TTC549 (cell line): ENCODE measurements around the gene CA11.
A peak's percentile ranks its signal among the peaks of the same experiment; 100 is the strongest.

Experiments used
- FAIRE-seq: peaks from 2 replicates; lab custom pipeline; 2012; peaks lifted over from hg19 to GRCh38; lab: Jason Lieb, UNC

The CA11 gene

DNA sequence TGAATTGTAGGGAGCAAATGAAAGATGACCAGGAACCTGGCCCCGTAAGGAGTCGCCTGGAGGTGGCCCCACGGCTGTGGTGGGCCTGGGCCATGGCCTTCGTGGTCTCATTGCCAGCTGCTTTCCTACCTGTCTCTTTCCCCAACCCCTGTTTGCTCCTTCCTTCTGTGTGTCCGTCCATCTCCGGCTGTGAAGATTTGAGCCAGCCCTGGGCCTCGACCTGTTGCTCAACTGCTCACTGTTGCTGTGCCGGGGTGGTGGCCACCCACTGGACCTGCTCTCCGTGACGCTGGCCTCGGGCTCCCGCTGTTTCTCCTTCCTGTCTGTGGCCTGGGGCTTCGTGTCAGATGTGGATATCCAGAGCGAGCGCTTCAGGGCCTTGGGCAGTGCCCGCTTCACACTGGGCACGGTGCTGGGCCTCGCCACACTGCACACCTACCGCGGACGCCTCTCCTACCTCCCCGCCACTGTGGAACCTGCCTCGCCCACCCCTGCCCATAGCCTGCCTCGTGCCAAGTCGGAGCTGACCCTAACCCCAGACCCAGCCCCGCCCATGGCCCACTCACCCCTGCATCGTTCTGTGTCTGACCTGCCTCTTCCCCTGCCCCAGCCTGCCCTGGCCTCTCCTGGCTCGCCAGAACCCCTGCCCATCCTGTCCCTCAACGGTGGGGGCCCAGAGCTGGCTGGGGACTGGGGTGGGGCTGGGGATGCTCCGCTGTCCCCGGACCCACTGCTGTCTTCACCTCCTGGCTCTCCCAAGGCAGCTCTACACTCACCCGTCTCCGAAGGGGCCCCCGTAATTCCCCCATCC lies 17.3 kb downstream of the CA11 start:
- no peak for FAIRE-seq

GRCh38 chr19:48627865-48628314 lies 18.1 kb downstream of the CA11 start:
- FAIRE-seq, result no peak

DNA sequence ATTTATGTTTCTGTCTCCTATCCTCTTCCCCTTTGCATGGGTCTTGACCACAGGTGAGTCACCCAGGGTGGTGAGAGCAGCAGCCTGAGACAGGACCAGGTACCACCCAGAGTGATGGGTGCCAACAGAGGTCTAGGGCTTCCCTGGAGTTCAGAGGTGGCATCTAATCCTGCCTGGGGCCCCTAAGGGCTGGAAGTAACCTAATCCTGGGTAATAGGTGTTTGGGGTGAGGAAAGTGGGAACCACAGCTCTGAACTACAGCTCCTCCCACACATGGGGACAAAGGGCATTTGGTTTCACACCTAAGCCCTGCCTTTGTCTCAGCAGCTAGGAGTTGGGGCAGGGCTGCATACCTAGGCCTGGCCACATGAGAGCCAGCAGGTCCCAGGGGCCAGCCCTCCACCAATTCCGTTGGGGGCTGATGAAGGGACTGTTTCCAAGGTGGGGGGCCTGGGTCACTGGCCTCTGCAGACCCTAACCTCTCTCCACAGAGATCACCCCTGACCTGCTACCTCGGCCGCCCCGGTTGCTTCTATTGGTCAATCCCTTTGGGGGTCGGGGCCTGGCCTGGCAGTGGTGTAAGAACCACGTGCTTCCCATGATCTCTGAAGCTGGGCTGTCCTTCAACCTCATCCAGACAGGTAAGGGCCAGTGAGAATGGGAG lies 18.7 kb downstream of the CA11 start:
- no peak for FAIRE-seq

DNA sequence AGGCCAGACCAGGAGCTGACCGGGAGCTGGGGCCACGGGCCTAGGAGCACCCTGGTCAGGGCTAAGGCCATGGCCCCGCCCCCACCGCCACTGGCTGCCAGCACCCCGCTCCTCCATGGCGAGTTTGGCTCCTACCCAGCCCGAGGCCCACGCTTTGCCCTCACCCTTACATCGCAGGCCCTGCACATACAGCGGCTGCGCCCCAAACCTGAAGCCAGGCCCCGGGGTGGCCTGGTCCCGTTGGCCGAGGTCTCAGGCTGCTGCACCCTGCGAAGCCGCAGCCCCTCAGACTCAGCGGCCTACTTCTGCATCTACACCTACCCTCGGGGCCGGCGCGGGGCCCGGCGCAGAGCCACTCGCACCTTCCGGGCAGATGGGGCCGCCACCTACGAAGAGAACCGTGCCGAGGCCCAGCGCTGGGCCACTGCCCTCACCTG lies 20.1 kb downstream of the CA11 start:
- FAIRE-seq, result no peak

GRCh38 chr19:48624791-48625723 lies 20.9 kb downstream of the CA11 start:
- FAIRE-seq, result no peak

DNA sequence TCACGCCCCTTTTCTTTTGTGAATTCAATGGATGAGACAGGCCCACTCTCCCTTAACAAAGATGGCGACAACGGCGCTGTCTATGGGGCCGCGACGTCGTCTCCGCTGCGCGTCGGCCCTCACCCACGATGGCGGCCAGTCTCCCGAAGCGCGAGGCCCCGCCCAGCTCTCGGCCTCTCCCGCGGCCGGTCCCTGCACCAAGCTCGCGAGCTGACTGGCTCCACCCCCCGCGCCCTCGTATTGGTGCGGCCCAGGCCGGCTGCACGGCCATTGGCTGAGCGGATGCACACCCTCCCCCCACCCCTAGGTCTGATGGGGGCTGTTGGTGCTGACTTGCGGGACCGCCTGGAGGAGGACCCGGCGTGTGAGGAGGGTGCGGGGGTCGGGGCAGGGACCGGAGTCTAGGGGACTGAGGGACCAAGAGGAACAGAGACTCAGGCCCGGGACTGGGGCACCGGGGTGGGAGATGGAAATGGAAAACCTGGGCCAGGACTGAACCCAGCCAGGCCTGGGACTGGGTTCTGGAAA lies 21.9 kb downstream of the CA11 start:
- FAIRE-seq, result peak; percentile 93

DNA sequence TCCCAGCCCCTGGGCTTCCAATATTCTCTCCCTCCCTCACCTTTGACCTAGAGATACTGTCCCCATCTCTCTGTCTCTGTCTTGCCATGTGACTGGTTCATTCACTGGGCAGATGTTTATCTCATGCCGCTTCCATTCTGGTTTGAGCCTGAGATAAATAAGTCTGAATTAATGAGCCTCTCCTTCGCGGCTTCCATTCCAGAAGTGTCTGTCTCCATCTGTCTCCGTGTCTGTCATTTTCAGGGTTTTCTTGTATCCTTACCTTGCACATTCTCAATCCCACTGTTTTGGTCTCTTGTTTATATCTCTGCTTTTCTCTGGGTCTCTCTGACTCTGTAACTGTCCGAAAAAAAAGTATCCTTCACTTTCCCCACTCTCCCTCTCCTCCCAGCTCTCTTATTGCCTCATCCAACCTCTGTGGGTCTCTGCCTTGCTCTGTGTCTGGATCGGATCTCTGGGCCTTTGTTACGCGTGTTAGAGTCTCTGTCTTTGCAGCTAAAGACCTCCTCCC lies 22.4 kb downstream of the CA11 start:
- FAIRE-seq, result no peak

- no peak for FAIRE-seq
Observed at GRCh38 chr19:48619692-48620585, 26.0 kb downstream of the CA11 start.

- peak; percentile 88 for FAIRE-seq
Observed at GRCh38 chr19:48618916-48619691, 26.9 kb downstream of the CA11 start, which contains the start of the genes RPL18 and SPHK2. RPL18 (minus strand) TSS chr19:48619178; CDS start chr19:48619143, 35 bp downstream. SPHK2 (plus strand) TSS chr19:48619506; CDS start chr19:48620515, 1,009 bp downstream.

- no peak for FAIRE-seq
Observed at GRCh38 chr19:48618278-48618915, 27.6 kb downstream of the CA11 start.

DNA sequence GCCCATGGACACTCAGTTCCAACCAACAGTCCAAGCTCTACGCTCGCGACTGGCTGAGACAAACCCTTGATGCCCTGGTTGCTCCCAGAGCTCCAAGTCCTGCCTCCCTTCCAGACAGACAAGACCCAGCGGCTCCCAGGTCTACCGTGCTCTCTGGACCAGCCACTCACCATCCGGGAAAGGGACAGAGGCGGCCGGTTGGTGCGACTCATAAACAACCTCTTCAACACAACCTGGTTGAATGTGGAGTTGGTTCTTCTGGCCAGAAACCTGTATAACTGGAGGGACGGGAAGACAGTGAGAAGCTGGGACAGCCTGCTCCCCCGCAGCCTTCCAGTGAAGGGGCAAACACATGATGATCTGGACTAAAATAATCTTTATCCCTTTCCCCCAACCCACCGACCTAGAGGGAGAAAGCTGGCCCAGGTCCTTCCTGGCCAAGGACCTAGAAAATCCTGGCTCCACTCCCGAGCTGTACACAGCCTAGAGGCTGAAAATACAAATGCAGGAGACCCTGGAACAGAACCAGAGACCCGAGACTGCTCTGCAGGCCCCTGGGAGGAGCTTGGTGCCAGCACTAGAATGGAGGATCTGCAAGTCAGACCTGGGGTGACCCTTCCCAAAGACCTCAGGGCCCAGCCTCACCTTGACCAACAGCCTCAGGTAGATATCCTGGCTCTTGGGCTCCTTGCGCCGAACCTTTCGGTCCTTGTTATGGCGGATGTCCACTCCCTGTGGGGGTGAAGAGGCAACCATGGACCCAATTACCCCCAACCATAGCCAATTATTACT lies 28.6 kb downstream of the CA11 start:
- FAIRE-seq, result no peak

DNA sequence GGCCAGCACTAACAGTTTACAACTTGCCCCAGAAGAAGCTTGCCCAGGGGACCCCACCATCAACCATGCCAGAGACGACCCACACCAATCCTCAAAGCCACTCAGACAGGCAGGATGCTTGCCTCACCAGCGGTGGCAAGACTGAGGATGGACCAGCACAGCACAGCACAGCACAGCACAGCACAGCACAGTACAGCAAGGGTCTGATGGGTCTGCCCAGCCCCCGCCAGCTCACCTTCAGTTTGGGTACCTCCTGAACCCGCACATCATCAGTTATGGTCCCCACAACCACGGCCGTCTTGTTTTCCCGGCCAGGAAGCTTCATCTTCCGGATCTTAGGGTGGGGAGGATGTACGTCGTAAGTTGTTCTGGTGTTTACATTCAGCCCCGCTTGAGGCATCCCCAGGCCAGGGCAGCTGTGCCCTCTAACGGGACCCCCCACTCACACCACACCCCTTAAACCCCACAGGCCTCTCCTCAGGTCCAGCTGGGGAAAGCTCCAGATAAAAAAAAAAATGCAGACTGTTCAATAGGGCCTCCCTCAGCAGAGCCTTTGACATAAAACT lies 29.4 kb downstream of the CA11 start:
- no peak for FAIRE-seq

DNA sequence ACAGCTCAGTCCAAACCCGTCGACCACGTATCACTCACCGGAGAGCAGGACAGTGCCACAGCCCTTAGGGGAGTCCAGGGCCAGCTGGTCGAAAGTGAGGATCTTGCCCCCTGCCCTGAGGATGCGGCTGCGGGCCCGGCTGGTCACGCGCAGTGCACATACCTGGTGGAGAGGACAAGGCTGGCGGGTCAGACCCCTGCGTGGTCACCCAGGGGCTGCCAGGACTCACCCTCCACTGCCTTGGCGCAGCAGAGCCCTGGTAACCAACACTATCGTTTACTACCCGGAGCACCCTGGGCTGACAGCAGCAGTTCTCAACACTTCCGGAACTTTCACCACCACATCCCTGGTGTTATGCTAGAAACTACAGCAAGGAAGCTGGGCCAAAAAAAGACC lies 29.9 kb downstream of the CA11 start:
- no peak for FAIRE-seq

DNA sequence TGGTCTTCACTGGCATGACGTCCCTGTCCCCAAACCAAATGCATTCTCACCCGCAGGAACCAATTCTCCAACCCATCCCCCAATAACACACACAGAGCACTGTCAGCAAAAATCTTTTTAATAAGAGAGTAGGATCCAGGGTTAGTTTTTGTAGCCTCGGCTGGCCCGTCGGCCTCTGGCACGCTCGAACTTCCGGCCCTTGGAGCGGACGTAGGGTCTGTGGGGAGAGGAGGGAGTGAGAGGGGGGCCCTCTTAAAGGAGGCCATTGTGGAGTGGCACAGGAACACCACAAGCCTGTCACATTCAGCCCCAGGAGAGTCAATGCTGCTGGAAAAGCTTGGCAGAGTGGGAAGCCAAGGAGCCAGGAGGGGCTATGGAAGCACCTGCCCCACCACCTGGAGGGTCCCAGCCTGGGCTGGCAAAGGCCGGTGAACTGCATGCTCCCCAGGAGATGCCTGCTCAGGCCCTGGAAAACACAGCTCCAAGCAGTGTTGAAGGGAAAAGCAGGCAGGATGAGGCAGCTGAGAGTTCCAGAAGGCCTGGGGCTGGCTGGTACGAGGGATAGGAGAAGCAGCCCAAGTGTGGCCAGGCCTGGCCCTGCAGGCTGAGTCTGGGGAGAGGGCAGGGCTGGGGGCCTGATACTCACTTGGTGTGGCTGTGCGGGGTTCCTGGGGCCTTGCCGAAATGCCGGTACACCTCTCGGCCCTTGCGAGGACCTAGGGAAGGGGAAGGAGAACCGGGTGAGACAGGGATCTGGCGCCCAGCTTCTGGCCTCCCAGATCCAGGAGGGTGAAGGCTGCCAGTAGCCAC lies 30.6 kb downstream of the CA11 start:
- no peak for FAIRE-seq

GRCh38 chr19:48614436-48615230 lies 31.4 kb downstream of the CA11 start, which contains the start of gene FAM83E:
FAM83E (minus strand) TSS chr19:48615076; CDS start chr19:48613372, 1,704 bp downstream.
- no peak for FAIRE-seq

DNA sequence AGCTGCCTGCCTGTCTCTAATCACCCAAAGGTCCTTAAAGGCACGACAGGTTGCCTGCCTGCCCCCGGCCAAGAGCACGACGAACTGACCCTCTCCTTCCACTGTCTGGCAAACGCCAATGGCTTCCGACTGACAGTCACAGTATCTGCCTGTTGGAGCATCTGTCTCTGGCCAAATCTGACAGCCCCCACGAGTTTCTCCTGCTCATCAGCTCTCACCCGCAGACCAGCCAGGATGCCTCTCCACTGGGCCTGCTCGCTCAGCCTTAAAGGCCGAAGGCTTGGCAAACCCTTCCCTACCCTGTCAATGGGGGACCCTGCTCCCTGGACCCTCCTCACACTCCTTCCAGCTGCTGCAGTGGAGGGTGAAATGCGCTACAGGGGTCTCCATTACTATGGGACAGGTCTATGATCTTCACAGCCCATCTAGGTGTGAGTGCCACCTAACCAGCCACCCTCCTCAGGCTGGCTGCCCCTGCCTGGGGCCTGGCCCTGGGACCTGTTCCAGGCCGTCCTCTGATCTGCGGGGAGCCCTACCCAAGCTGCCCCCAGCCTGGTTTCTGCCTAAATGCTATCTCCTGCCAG lies 32.0 kb downstream of the CA11 start:
- FAIRE-seq, result no peak
